ENCODE data around the gene ZDHHC17. TPM values are rescaled to one million over a fixed set of nuclear protein-coding genes. Genes with fewer than 3 reads are reported as not detected.

ZDHHC17 gene
- total RNA-seq, 1 donor from 2014 or later: 70.8 TPM

DNA sequence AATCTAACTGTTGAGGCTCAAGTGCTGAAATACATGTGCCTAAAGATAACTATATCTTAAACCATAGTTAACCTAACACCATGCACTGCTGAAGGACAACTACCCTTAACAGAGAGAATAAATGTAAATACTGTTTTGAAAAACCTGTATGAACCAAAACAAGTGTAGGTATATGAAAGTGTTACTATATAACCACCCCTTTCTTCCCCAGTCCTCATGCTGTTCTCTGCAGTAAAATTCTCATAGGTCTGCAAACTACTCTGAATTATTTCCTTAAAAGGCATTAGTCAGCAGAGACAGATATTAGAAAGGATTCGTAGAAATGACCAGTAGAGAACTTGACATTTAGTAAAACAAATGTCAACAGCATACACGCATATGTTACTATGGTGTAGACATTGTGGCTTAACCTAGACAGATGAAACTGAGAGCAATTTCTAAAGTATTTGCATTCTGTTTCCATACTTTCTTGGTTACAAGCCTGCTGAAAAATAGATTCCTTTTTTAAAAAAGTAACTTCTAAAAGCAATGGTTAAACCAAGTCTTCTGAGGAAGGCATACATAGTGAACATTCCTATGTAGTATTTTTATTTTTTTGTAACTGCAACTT lies 101.0 kb downstream of the ZDHHC17 start:
- Mint-ChIP-seq H3K4me1 (peaks cover 7% of the 10 kb centered on the region), H3K36me3 (ENCODE audit: low read depth) (no peaks in the 10 kb centered on the region), H3K4me3 (no peak overlapping the region), H3K9me3 (no peaks in the 10 kb centered on the region), H3K27me3 (no peaks in the 10 kb centered on the region), H3K27ac (no peak overlapping the region)
- DNase-seq: no peak
- TF ChIP-seq, protein P1, sequence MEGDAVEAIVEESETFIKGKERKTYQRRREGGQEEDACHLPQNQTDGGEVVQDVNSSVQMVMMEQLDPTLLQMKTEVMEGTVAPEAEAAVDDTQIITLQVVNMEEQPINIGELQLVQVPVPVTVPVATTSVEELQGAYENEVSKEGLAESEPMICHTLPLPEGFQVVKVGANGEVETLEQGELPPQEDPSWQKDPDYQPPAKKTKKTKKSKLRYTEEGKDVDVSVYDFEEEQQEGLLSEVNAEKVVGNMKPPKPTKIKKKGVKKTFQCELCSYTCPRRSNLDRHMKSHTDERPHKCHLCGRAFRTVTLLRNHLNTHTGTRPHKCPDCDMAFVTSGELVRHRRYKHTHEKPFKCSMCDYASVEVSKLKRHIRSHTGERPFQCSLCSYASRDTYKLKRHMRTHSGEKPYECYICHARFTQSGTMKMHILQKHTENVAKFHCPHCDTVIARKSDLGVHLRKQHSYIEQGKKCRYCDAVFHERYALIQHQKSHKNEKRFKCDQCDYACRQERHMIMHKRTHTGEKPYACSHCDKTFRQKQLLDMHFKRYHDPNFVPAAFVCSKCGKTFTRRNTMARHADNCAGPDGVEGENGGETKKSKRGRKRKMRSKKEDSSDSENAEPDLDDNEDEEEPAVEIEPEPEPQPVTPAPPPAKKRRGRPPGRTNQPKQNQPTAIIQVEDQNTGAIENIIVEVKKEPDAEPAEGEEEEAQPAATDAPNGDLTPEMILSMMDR (IDR thresholded peaks at IDR 0.05): no peak
- no peak for ATAC-seq (ENCODE audit: low read depth)
- intact Hi-C loops (cut with micrococcal nuclease): no loop called here
- ChIA-PET CTCF (no interaction called here), POLR2A (no interaction called here)

DNA sequence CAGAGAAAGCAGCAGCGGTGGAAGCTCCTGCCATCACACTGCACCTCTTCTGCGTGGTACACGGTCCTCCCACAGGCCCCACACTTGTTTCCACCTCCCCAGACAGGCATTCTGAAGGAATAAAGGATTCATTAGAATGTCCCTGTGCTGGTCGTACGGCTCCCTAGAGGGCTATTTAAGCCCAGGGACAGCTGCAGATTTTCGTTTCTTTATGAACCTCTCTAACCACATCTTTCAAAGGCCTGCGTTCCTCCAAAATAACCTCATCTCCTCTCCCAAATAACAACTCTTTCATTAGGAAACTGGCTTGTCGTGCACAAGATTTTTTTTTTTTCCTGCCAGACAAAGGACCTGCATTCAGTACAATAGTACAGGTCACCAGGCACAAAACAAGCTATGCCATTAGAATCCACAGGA lies 102.2 kb downstream of the ZDHHC17 start:
- H3K36me3 Mint-ChIP-seq (ENCODE audit: low read depth): no peaks in the 10 kb centered on the region
- TF ChIP-seq, protein P1 (IDR thresholded peaks at IDR 0.05): no peak

DNA sequence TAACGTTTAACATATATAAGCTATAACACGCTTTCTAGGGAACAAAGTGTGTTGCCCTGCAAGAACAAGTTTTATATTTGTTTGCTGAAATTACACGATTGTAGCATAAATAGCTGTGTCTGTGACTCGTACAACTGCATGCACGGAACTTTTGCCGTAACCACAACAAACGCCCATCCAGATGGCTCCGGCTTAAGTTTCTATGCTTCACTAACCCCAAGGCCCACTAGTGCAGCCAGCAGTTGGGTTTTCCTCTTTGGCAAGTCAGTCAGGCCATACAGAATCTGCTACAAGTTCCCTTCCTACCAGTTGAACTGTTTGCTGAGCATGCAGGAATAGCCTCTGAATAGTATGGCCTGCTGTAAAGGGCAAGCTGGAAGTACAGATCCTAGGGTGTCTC lies 102.8 kb downstream of the ZDHHC17 start:
- TF ChIP-seq, protein P1 (IDR thresholded peaks at IDR 0.05): no peak
- peak; percentile 25 for ATAC-seq (ENCODE audit: low read depth)
- intact Hi-C loops (cut with micrococcal nuclease): no loop called here
- Mint-ChIP-seq H3K27me3 (no peaks in the 10 kb centered on the region), H3K27ac (no peak overlapping the region), H3K4me3 (no peak overlapping the region), H3K9me3 (no peaks in the 10 kb centered on the region), H3K4me1 (peaks cover 7% of the 10 kb centered on the region), H3K36me3 (ENCODE audit: low read depth) (no peaks in the 10 kb centered on the region)
- DNase-seq: no peak
- CTCF ChIA-PET: no interaction called here
- POLR2A ChIA-PET: no interaction called here

More for the DNA sequence above, 102.2 kb downstream of the ZDHHC17 start:
- no peaks in the 10 kb centered on the region for H3K9me3 Mint-ChIP-seq
- ATAC-seq (ENCODE audit: low read depth) (no peak), DNase-seq (no peak)
- H3K4me3 Mint-ChIP-seq: no peak overlapping the region
- ChIA-PET CTCF (no interaction called here), POLR2A (no interaction called here)
- H3K27me3 Mint-ChIP-seq: no peaks in the 10 kb centered on the region
- H3K4me1 Mint-ChIP-seq: peaks cover 7% of the 10 kb centered on the region
- no peak overlapping the region for H3K27ac Mint-ChIP-seq
- intact Hi-C loops (cut with micrococcal nuclease): no loop called here

DNA sequence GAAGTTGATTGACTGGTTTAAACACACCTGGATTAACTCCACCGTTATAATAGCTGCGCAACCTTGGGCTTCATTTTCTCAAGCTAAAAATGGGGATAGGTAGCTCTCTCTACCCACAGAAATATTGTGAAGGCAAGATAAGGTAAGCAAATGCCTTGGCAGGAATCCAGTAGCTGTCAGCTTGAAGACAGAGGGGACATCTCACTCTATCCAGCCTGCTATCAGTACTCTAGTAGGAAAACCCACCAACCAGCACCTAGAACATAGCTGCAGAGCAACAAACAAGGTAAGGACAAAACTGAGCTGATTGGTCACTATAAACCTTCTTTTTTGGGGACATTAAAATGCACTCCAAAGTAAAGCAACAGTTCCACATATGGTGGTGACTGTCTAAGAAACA lies 107.2 kb downstream of the ZDHHC17 start:
- Mint-ChIP-seq H3K27me3 (peaks cover 10% of the 10 kb centered on the region), H3K4me3 (no peak overlapping the region), H3K4me1 (peaks cover 7% of the 10 kb centered on the region), H3K27ac (no peak overlapping the region), H3K36me3 (ENCODE audit: low read depth) (no peaks in the 10 kb centered on the region), H3K9me3 (no peaks in the 10 kb centered on the region)
- no peak for DNase-seq
- no peak for ATAC-seq (ENCODE audit: low read depth)
- POLR2A ChIA-PET: interaction anchor here (0.7 kb wide), 1 partner anchor 109 kb away, joined by 4 read pairs; no protein-coding TSS in a partner anchor
- intact Hi-C loops (cut with micrococcal nuclease): no loop called here
- TF ChIP-seq, protein P1 (IDR thresholded peaks at IDR 0.05): no peak
- CTCF ChIA-PET: no interaction called here

DNA sequence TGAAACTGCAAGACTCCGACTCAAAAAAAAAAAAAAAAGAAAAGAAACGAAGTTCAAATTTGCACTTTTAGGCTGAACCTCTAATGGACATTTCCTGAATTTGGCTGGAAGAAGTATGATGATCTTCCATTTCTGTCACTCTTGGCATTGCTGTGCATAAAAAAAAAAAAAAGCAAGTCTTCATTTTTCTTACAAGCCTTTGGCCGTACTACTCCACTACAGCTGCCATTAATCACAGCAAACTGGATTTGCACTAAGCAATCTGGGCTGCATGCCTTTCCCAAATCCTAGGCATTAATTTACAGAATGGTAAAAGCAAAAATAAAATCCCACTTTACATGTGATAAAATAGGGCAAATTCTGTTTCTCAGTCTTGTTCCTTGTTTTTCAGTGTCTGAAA lies 107.8 kb downstream of the ZDHHC17 start:
- no peak overlapping the region for H3K4me3 Mint-ChIP-seq
- TF ChIP-seq, protein P1 (IDR thresholded peaks at IDR 0.05): no peak
- H3K36me3 Mint-ChIP-seq (ENCODE audit: low read depth): no peaks in the 10 kb centered on the region
- ChIA-PET CTCF (no interaction called here), POLR2A (interaction anchor here (0.7 kb wide), 1 partner anchor 109 kb away, joined by 4 read pairs; no protein-coding TSS in a partner anchor)
- peaks cover 12% of the 10 kb centered on the region for H3K27me3 Mint-ChIP-seq
- ATAC-seq (ENCODE audit: low read depth) (no peak), DNase-seq (no peak)
- H3K9me3 Mint-ChIP-seq: no peaks in the 10 kb centered on the region
- intact Hi-C loops (cut with micrococcal nuclease): no loop called here
- peaks cover 3% of the 10 kb centered on the region for H3K4me1 Mint-ChIP-seq
- H3K27ac Mint-ChIP-seq: no peak overlapping the region

All from activated B cell treated with CpG ODN at 0.5 μM for 24 hours (primary cell).